Keratinocyte (primary cell): ENCODE results near the gene SMYD2.

Experiments used
- CTCF ChIP-seq, 3 experiments: IDR thresholded peaks in 1 of 3; conservative IDR thresholded peaks in 1 of 3; optimal IDR thresholded peaks in 1 of 3; 2 replicates in 2 of 3; 3 replicates in 1 of 3; pipeline versions ENCODE3 to v1.5.1; 2011; ENCODE audit warnings: low read length in 3 of 3, mild to moderate bottlenecking in 3 of 3, moderate library complexity in 2 of 3, control low read depth in 1 of 3, inconsistent platforms in 1 of 3; ENCODE audit not compliant: insufficient read depth in 2 of 3; ENCODE audit errors: extremely low read depth in 1 of 3
- EZH2 ChIP-seq: IDR thresholded peaks from one replicate; pipeline ENCODE4 v1.6.1; 2012; ENCODE audit warnings: inconsistent platforms, mild to moderate bottlenecking, low read length, moderate library complexity

- TF ChIP-seq CTCF (optimal IDR thresholded peaks at IDR 0.05 in 1 of 3, IDR thresholded peaks at IDR 0.05 in 1 of 3, conservative IDR thresholded peaks at IDR 0.05 in 1 of 3; ENCODE audit: extremely low read depth in 1 of 3, insufficient read depth in 2 of 3, low read length in 3 of 3) (no peak), EZH2 (no peak)
Observed at GRCh38 chr1:214234635-214235025, 46.3 kb upstream of the SMYD2 start.
